Activated naive CD8-positive, alpha-beta T cell treated with anti-CD3 and anti-CD28 coated beads for 36 hours (primary cell): ENCODE data around the gene SKIDA1. TPM values are rescaled to one million over a fixed set of nuclear protein-coding genes. Genes with fewer than 3 reads are reported as not detected.

ENCODE experiments used
- DNase-seq: peaks from one replicate; pipeline ENCODE4 v3.0.0; 2021
- H3K27ac Mint-ChIP-seq: one replicate; pipeline ENCODE4 v1.8.0; 2022; ENCODE audit warnings: mild to moderate bottlenecking, moderate library complexity, mixed read lengths
- H3K27me3 Mint-ChIP-seq: one replicate; pipeline ENCODE4 v1.8.0; 2022; ENCODE audit warnings: mild to moderate bottlenecking, mixed read lengths
- H3K36me3 Mint-ChIP-seq: one replicate; pipeline ENCODE4 v1.8.0; 2021; ENCODE audit warnings: mild to moderate bottlenecking, mixed read lengths
- H3K4me1 Mint-ChIP-seq: one replicate; pipeline ENCODE4 v1.8.0; 2021; ENCODE audit warnings: mixed read lengths
- H3K4me3 Mint-ChIP-seq: one replicate; pipeline ENCODE4 v1.8.0; 2022; ENCODE audit warnings: mild to moderate bottlenecking, moderate library complexity, mixed read lengths
- H3K9me3 Mint-ChIP-seq: one replicate; pipeline ENCODE4 v1.8.0; 2022; ENCODE audit warnings: mixed read lengths
- total RNA-seq, 2 experiments: library from RNA; stranded (reverse); gene quantifications; one replicate each; pipeline ENCODE4 v1.2.3, GENCODE V29; 2021

SKIDA1 gene
- total RNA-seq, 2 experiments from 2014 or later, result 0.54 TPM; not detected in 1

GRCh38 chr10:21514818-21515351 is 10.6 kb downstream of the SKIDA1 start:
- peaks cover 3% of the 10 kb centered on the region for H3K36me3 Mint-ChIP-seq
- H3K4me1 Mint-ChIP-seq, result peaks cover 29% of the 10 kb centered on the region
- H3K27ac Mint-ChIP-seq, result no peak overlapping the region
- no peak overlapping the region for H3K4me3 Mint-ChIP-seq
- H3K27me3 Mint-ChIP-seq, result peaks cover 92% of the 10 kb centered on the region
- no peak for DNase-seq
- H3K9me3 Mint-ChIP-seq, result no peaks in the 10 kb centered on the region

- Mint-ChIP-seq H3K9me3 (no peaks in the 10 kb centered on the region), H3K27me3 (peaks cover 87% of the 10 kb centered on the region), H3K4me1 (peaks cover 23% of the 10 kb centered on the region), H3K4me3 (no peak overlapping the region), H3K27ac (no peak overlapping the region), H3K36me3 (peaks cover 3% of the 10 kb centered on the region)
- no peak for DNase-seq
Measured at GRCh38 chr10:21514129-21514817, 11.2 kb downstream of the SKIDA1 start.

GRCh38 chr10:21513405-21513788 is 12.1 kb downstream of the SKIDA1 start:
- H3K27ac Mint-ChIP-seq, result no peak overlapping the region
- H3K36me3 Mint-ChIP-seq, result peaks cover 3% of the 10 kb centered on the region
- H3K4me1 Mint-ChIP-seq, result peaks cover 17% of the 10 kb centered on the region
- no peak for DNase-seq
- H3K27me3 Mint-ChIP-seq, result peaks cover 85% of the 10 kb centered on the region
- no peaks in the 10 kb centered on the region for H3K9me3 Mint-ChIP-seq
- no peak overlapping the region for H3K4me3 Mint-ChIP-seq

- Mint-ChIP-seq H3K27me3 (peaks cover 82% of the 10 kb centered on the region), H3K9me3 (no peaks in the 10 kb centered on the region), H3K27ac (no peak overlapping the region), H3K4me3 (no peak overlapping the region), H3K4me1 (peaks cover 11% of the 10 kb centered on the region), H3K36me3 (peaks cover 3% of the 10 kb centered on the region)
- no peak for DNase-seq
Measured at GRCh38 chr10:21512573-21513404, 12.7 kb downstream of the SKIDA1 start.

- no peak for DNase-seq
- peaks cover 82% of the 10 kb centered on the region for H3K27me3 Mint-ChIP-seq
- no peaks in the 10 kb centered on the region for H3K9me3 Mint-ChIP-seq
Measured at GRCh38 chr10:21511946-21512572, 13.4 kb downstream of the SKIDA1 start.

GRCh38 chr10:21511095-21511570 is 14.3 kb downstream of the SKIDA1 start:
- no peak overlapping the region for H3K27ac Mint-ChIP-seq
- peaks cover 82% of the 10 kb centered on the region for H3K27me3 Mint-ChIP-seq

More at GRCh38 chr10:21511946-21512572, 13.4 kb downstream of the SKIDA1 start:
- Mint-ChIP-seq H3K4me1 (peaks cover 7% of the 10 kb centered on the region), H3K4me3 (no peak overlapping the region), H3K36me3 (peaks cover 3% of the 10 kb centered on the region), H3K27ac (no peak overlapping the region)

GRCh38 chr10:21510241-21511094 is 15.0 kb downstream of the SKIDA1 start:
- Mint-ChIP-seq H3K4me1 (no peaks in the 10 kb centered on the region), H3K27ac (no peak overlapping the region), H3K4me3 (no peak overlapping the region), H3K9me3 (no peaks in the 10 kb centered on the region), H3K36me3 (no peaks in the 10 kb centered on the region), H3K27me3 (peaks cover 79% of the 10 kb centered on the region)
- DNase-seq, result no peak

More at GRCh38 chr10:21511095-21511570, 14.3 kb downstream of the SKIDA1 start:
- Mint-ChIP-seq H3K4me1 (peaks cover 6% of the 10 kb centered on the region), H3K4me3 (no peak overlapping the region), H3K36me3 (peaks cover 3% of the 10 kb centered on the region), H3K9me3 (no peaks in the 10 kb centered on the region)
- DNase-seq, result no peak

- Mint-ChIP-seq H3K36me3 (no peaks in the 10 kb centered on the region), H3K27me3 (peaks cover 74% of the 10 kb centered on the region), H3K27ac (no peak overlapping the region), H3K4me1 (no peaks in the 10 kb centered on the region), H3K9me3 (no peaks in the 10 kb centered on the region), H3K4me3 (no peak overlapping the region)
- no peak for DNase-seq
Measured at GRCh38 chr10:21509341-21510240, 15.9 kb downstream of the SKIDA1 start.

- Mint-ChIP-seq H3K27me3 (peaks cover 72% of the 10 kb centered on the region), H3K9me3 (no peaks in the 10 kb centered on the region), H3K27ac (no peak overlapping the region), H3K36me3 (no peaks in the 10 kb centered on the region), H3K4me3 (no peak overlapping the region), H3K4me1 (no peaks in the 10 kb centered on the region)
- DNase-seq, result no peak
Measured at GRCh38 chr10:21508706-21509331, 16.7 kb downstream of the SKIDA1 start.

GRCh38 chr10:21507150-21507549 is 18.3 kb downstream of the SKIDA1 start:
- no peaks in the 10 kb centered on the region for H3K36me3 Mint-ChIP-seq
- H3K27me3 Mint-ChIP-seq, result peaks cover 72% of the 10 kb centered on the region
- no peaks in the 10 kb centered on the region for H3K9me3 Mint-ChIP-seq
- H3K4me3 Mint-ChIP-seq, result no peak overlapping the region
- DNase-seq, result no peak
- H3K27ac Mint-ChIP-seq, result no peak overlapping the region
- H3K4me1 Mint-ChIP-seq, result no peaks in the 10 kb centered on the region

- no peaks in the 10 kb centered on the region for H3K4me1 Mint-ChIP-seq
- peaks cover 72% of the 10 kb centered on the region for H3K27me3 Mint-ChIP-seq
- H3K27ac Mint-ChIP-seq, result no peak overlapping the region
- DNase-seq, result no peak
- H3K4me3 Mint-ChIP-seq, result no peak overlapping the region
- no peaks in the 10 kb centered on the region for H3K9me3 Mint-ChIP-seq
- H3K36me3 Mint-ChIP-seq, result no peaks in the 10 kb centered on the region
Measured at GRCh38 chr10:21506351-21506750, 19.1 kb downstream of the SKIDA1 start.

- H3K4me3 Mint-ChIP-seq, result no peak overlapping the region
- no peaks in the 10 kb centered on the region for H3K36me3 Mint-ChIP-seq
- DNase-seq, result no peak
- no peak overlapping the region for H3K27ac Mint-ChIP-seq
- H3K4me1 Mint-ChIP-seq, result no peaks in the 10 kb centered on the region
- H3K9me3 Mint-ChIP-seq, result no peaks in the 10 kb centered on the region
- peaks cover 72% of the 10 kb centered on the region for H3K27me3 Mint-ChIP-seq
Measured at GRCh38 chr10:21505711-21506278, 19.7 kb downstream of the SKIDA1 start.

- Mint-ChIP-seq H3K27ac (no peak overlapping the region), H3K27me3 (peaks cover 83% of the 10 kb centered on the region), H3K4me3 (no peak overlapping the region), H3K36me3 (no peaks in the 10 kb centered on the region), H3K4me1 (no peaks in the 10 kb centered on the region), H3K9me3 (peaks cover 2% of the 10 kb centered on the region)
- DNase-seq, result no peak
Measured at GRCh38 chr10:21503542-21503941, 21.9 kb downstream of the SKIDA1 start.
